Activated CD4-positive, alpha-beta T cell treated with anti-CD3 and anti-CD28 coated beads for 48 hours (primary cell): ENCODE results near the gene DLEU7.
A peak's percentile ranks its signal among the peaks of the same experiment; 100 is the strongest.

ENCODE experiments used
- DNase-seq: peaks from one replicate; pipeline ENCODE4 v3.0.0-alpha.2; 2020

Gene DLEU7

GRCh38 chr13:50843257-50844083 lies at the start of gene DLEU7:
TSS of gene DLEU7 (minus strand) at chr13:50843692. CDS start at chr13:50843646, 46 bp downstream.
- DNase-seq, result no peak

- DNase-seq, result peak; percentile 37
Observed at GRCh38 chr13:50892210-50892944, 48.9 kb upstream of the DLEU7 start.

GRCh38 chr13:50891206-50891605 lies 47.7 kb upstream of the DLEU7 start:
- DNase-seq, result no peak

GRCh38 chr13:50889317-50889716 lies 45.8 kb upstream of the DLEU7 start:
- no peak for DNase-seq

GRCh38 chr13:50888362-50888761 lies 44.9 kb upstream of the DLEU7 start:
- DNase-seq, result no peak

- no peak for DNase-seq
Observed at GRCh38 chr13:50887151-50887550, 43.7 kb upstream of the DLEU7 start.

GRCh38 chr13:50884265-50884664 lies 40.8 kb upstream of the DLEU7 start:
- DNase-seq, result no peak

- DNase-seq, result no peak
Observed at GRCh38 chr13:50883728-50884127, 40.2 kb upstream of the DLEU7 start.

GRCh38 chr13:50882816-50883435 lies 39.4 kb upstream of the DLEU7 start:
- DNase-seq, result no peak

- DNase-seq, result no peak
Observed at GRCh38 chr13:50873991-50874390, 30.5 kb upstream of the DLEU7 start.

GRCh38 chr13:50873467-50873866 lies 30.0 kb upstream of the DLEU7 start:
- no peak for DNase-seq

- no peak for DNase-seq
Observed at GRCh38 chr13:50871405-50871804, 27.9 kb upstream of the DLEU7 start.

GRCh38 chr13:50867637-50867945 lies 24.1 kb upstream of the DLEU7 start:
- DNase-seq, result no peak

GRCh38 chr13:50866817-50867636 lies 23.5 kb upstream of the DLEU7 start:
- DNase-seq, result no peak

- DNase-seq, result no peak
Observed at GRCh38 chr13:50864492-50864891, 21.0 kb upstream of the DLEU7 start.

GRCh38 chr13:50855681-50856080 lies 12.2 kb upstream of the DLEU7 start:
- DNase-seq, result no peak

- no peak for DNase-seq
Observed at GRCh38 chr13:50850445-50850844, 7.0 kb upstream of the DLEU7 start.

GRCh38 chr13:50847501-50847900 lies 4.0 kb upstream of the DLEU7 start:
- no peak for DNase-seq

- no peak for DNase-seq
Observed at GRCh38 chr13:50846861-50847475, 3.5 kb upstream of the DLEU7 start.

- DNase-seq, result no peak
Observed at GRCh38 chr13:50845211-50845610, 1.7 kb upstream of the DLEU7 start.

GRCh38 chr13:50844084-50844875 lies 788 bp upstream of the DLEU7 start:
- no peak for DNase-seq

GRCh38 chr13:50842990-50843256 lies 569 bp downstream of the DLEU7 start:
- DNase-seq, result no peak
